NB4 (cell line): Measurements from ENCODE around the gene SPACA6.

ENCODE experiments used
- DNase-seq: peaks from one replicate; pipeline ENCODE4 v3.0.0; 2010; ENCODE audit warnings: low read depth
- H3K4me3 ChIP-seq: one replicate; pipeline ENCODE4 v1.5.1; 2011; ENCODE audit warnings: mild to moderate bottlenecking, low read depth, low read length, moderate library complexity
- MYC ChIP-seq: IDR thresholded peaks from 2 replicates; pipeline ENCODE4 v1.6.1; 2011; ENCODE audit warnings: low read depth, low read length
- POLR2A ChIP-seq: IDR thresholded peaks from 2 replicates; pipeline ENCODE4 v1.6.1; 2011; ENCODE audit warnings: mild to moderate bottlenecking; ENCODE audit not compliant: insufficient read length; ENCODE audit errors: extremely low read depth
- TF ChIP-seq, protein P1 (sequence below): IDR thresholded peaks from one replicate; pipeline ENCODE4 v1.5.1; 2012; ENCODE audit warnings: low read depth, low read length
- TF ChIP-seq, protein P2 (sequence below): IDR thresholded peaks from 2 replicates; pipeline ENCODE4 v1.6.1; 2011; ENCODE audit warnings: low read depth, low read length

Gene SPACA6

GRCh38 chr19:51719251-51719988 lies 26.3 kb downstream of the SPACA6 start:
- TF ChIP-seq, protein P1, sequence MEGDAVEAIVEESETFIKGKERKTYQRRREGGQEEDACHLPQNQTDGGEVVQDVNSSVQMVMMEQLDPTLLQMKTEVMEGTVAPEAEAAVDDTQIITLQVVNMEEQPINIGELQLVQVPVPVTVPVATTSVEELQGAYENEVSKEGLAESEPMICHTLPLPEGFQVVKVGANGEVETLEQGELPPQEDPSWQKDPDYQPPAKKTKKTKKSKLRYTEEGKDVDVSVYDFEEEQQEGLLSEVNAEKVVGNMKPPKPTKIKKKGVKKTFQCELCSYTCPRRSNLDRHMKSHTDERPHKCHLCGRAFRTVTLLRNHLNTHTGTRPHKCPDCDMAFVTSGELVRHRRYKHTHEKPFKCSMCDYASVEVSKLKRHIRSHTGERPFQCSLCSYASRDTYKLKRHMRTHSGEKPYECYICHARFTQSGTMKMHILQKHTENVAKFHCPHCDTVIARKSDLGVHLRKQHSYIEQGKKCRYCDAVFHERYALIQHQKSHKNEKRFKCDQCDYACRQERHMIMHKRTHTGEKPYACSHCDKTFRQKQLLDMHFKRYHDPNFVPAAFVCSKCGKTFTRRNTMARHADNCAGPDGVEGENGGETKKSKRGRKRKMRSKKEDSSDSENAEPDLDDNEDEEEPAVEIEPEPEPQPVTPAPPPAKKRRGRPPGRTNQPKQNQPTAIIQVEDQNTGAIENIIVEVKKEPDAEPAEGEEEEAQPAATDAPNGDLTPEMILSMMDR, result no peak
- TF ChIP-seq, protein P2, sequence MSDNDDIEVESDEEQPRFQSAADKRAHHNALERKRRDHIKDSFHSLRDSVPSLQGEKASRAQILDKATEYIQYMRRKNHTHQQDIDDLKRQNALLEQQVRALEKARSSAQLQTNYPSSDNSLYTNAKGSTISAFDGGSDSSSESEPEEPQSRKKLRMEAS, result no peak
- TF ChIP-seq MYC (no peak), POLR2A (no peak)
- H3K4me3 ChIP-seq, result no peak overlapping the region
- no peak for DNase-seq

DNA sequence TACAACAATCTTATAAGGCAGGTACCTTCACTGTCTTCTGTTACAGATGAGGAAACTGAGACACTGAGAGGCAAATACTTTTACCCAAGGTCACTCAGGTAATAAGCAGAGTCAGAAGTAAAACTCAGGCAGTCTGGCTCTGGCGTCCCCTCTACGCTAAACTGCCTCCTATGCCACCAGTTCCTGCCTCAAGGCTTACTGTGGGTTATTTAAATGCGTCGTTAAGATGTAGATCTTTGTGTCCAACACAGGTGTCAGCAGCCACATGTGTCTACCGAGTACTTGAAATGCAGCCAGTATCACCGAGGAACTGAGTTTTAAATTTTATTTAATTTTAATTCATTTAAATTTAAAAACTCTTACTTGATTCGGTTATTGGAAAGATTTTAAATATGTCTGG lies 28.8 kb downstream of the SPACA6 start:
- TF ChIP-seq, protein P1, result no peak
- TF ChIP-seq POLR2A (no peak), MYC (no peak)
- TF ChIP-seq, protein P2, result no peak

GRCh38 chr19:51722492-51722891 lies 29.4 kb downstream of the SPACA6 start:
- DNase-seq, result no peak
- TF ChIP-seq, protein P2, result no peak
- TF ChIP-seq POLR2A (no peak), MYC (no peak)
- TF ChIP-seq, protein P1, result no peak

More for the DNA sequence above, 28.8 kb downstream of the SPACA6 start:
- DNase-seq, result no peak
- no peak overlapping the region for H3K4me3 ChIP-seq

GRCh38 chr19:51724543-51724942 lies 31.4 kb downstream of the SPACA6 start:
- H3K4me3 ChIP-seq, result no peak overlapping the region
- TF ChIP-seq POLR2A, result no peak
- TF ChIP-seq MYC, result no peak
- TF ChIP-seq, protein P1, result no peak
- TF ChIP-seq, protein P2, result no peak
- DNase-seq, result no peak

More at GRCh38 chr19:51722492-51722891, 29.4 kb downstream of the SPACA6 start:
- no peak overlapping the region for H3K4me3 ChIP-seq

GRCh38 chr19:51726049-51726448 lies 32.9 kb downstream of the SPACA6 start:
- H3K4me3 ChIP-seq, result no peak overlapping the region
- TF ChIP-seq POLR2A, result no peak
- DNase-seq, result no peak

GRCh38 chr19:51727349-51727880 lies 34.3 kb downstream of the SPACA6 start:
- DNase-seq, result no peak
- TF ChIP-seq, protein P1, result no peak
- TF ChIP-seq, protein P2, result no peak
- TF ChIP-seq POLR2A, result no peak
- TF ChIP-seq MYC, result no peak
- no peak overlapping the region for H3K4me3 ChIP-seq
